ENCODE data around the gene ANKMY2.

GRCh38 chr7:16634271-16634738 is 11.2 kb downstream of the ANKMY2 start:
- no peak for TF ChIP-seq ZNF239 (tag by site-specific recombination; IDR thresholded peaks at IDR 0.05)
- TF ChIP-seq ZNF211 (tag by site-specific recombination; IDR thresholded peaks at IDR 0.05; ENCODE audit: low read depth) = no peak
- TF ChIP-seq ZNF670 (tag by site-specific recombination; IDR thresholded peaks at IDR 0.05; ENCODE audit: low read depth) = no peak
- no peak for TF ChIP-seq ZNF660 (tag by site-specific recombination; IDR thresholded peaks at IDR 0.05)
- TF ChIP-seq ZSCAN23 (tag by site-specific recombination; IDR thresholded peaks at IDR 0.05) = no peak
- TF ChIP-seq CTCF (tag by site-specific recombination; IDR thresholded peaks at IDR 0.05) = no peak
